HCT116 (cell line): Measurements from ENCODE around the gene RPL6. TPM values are rescaled to one million over a fixed set of nuclear protein-coding genes. Genes with fewer than 3 reads are reported as not detected.

Experiments used
- ATAC-seq: fragments of 200-7000 bp; cut with Tn5 transposase; 2 replicates; pipeline ENCODE4 v1.9.1; 2020; ENCODE audit warnings: mild to moderate bottlenecking, moderate library complexity
- BruUV-seq: library from RNA; stranded (reverse); fragments of 400-500 nt; replicated peaks from 2 replicates; lab custom pipeline; 2021; lab: Mats Ljungman, UMichigan
- CTCF ChIA-PET: fragments of 300-600 bp; sonication (Branson Sonifier 250); formaldehyde crosslinking; loops from one replicate; lab custom pipeline; 2021; ENCODE audit warnings: antibody characterized with exemption; lab: Charles Lee
- POLR2A ChIA-PET: fragments of 300-600, 350-600 bp; sonication (Branson Sonifier 250); formaldehyde crosslinking; loops from one replicate; lab custom pipeline; 2021; ENCODE audit warnings: antibody characterized with exemption; lab: Charles Lee
- RAD21 ChIA-PET, 2 experiments: fragments of 300-600 bp; sonication (Branson Sonifier 250); formaldehyde crosslinking; loops; one replicate each; lab custom pipeline; 2023; ENCODE audit warnings: low total read pairs in 2 of 2; ENCODE audit not compliant: uncharacterized antibody in 2 of 2, unreplicated experiment in 2 of 2, low non-redundant PET in 1 of 2; lab: Charles Lee
- DNase-seq: peaks from one replicate; pipeline ENCODE4 v3.0.0-alpha.2; 2010; ENCODE audit warnings: low read depth, low spot score
- H2AFZ ChIP-seq: fragments of 200-600 bp; shearing (Covaris generic), sonication (generic); 2 replicates; pipeline ENCODE4 v1.6.1; 2017; ENCODE audit warnings: low read depth, mixed run types, mixed read lengths, antibody characterized with exemption, low read length; ENCODE audit not compliant: poor library complexity, severe bottlenecking
- H3K27ac ChIP-seq: 2 replicates; pipeline ENCODE4 v1.5.1; 2012; ENCODE audit warnings: low read depth, low read length
- H3K27me3 ChIP-seq: fragments of 200-600 bp; sonication (generic); 2 replicates; pipeline ENCODE4 v1.6.1; 2016; ENCODE audit warnings: mixed run types, low read length, mixed read lengths; ENCODE audit not compliant: insufficient read depth
- H3K36me3 ChIP-seq, 2 experiments: fragments of 200-500 bp in 1 of 2; fragments of 200-600 bp in 1 of 2; sonication (Bioruptor generic) in 1 of 2; sonication (generic) in 1 of 2; 2 replicates each; pipeline versions ENCODE4 v1.5.1 to v1.6.1; 2014 to 2016; ENCODE audit warnings: low read length in 2 of 2, inconsistent platforms in 1 of 2, mixed read lengths in 1 of 2, mixed run types in 1 of 2; ENCODE audit not compliant: insufficient read depth in 2 of 2, control insufficient read depth in 1 of 2
- H3K4me1 ChIP-seq, 2 experiments: fragments of 200-600 bp in 1 of 2; sonication (generic) in 1 of 2; 2 replicates each; pipeline versions ENCODE4 v1.5.1 to v1.6.1; 2012 to 2017; ENCODE audit warnings: low read length in 2 of 2, inconsistent platforms in 1 of 2, mild to moderate bottlenecking in 1 of 2, mixed read lengths in 1 of 2, mixed run types in 1 of 2, moderate library complexity in 1 of 2; ENCODE audit not compliant: insufficient read depth in 2 of 2, control insufficient read depth in 1 of 2
- H3K4me2 ChIP-seq: fragments of 200-600 bp; sonication (generic); 2 replicates; pipeline ENCODE4 v1.6.1; 2017; ENCODE audit warnings: mixed run types, low read length, mixed read lengths
- H3K4me3 ChIP-seq, 2 experiments: fragments of 200-600 bp in 1 of 2; sonication (generic) in 1 of 2; replicated peaks in 1 of 2; 2 replicates each; pipeline ENCODE4 v1.5.1; 2011 to 2016; ENCODE audit warnings: low read length in 2 of 2, control low read depth in 1 of 2, low read depth in 1 of 2, mild to moderate bottlenecking in 1 of 2, mixed read lengths in 1 of 2, mixed run types in 1 of 2
- H3K79me2 ChIP-seq: fragments of 200-600 bp; sonication (generic); 2 replicates; pipeline ENCODE4 v1.6.1; 2017; ENCODE audit warnings: mild to moderate bottlenecking, mixed run types, low read length, moderate library complexity, mixed read lengths; ENCODE audit not compliant: insufficient read depth
- H3K9ac ChIP-seq: fragments of 200-600 bp; sonication (generic); 2 replicates; pipeline ENCODE4 v1.6.1; 2016; ENCODE audit warnings: low read length, mixed read lengths
- H3K9me2 ChIP-seq: fragments of 200-600 bp; sonication (generic), shearing (Covaris generic); 2 replicates; pipeline ENCODE4 v1.6.1; 2017; ENCODE audit warnings: mixed run types, mild to moderate bottlenecking, moderate library complexity; ENCODE audit not compliant: insufficient read depth
- H3K9me3 ChIP-seq, 2 experiments: fragments of 200-500 bp in 1 of 2; fragments of 200-600 bp in 1 of 2; sonication (Bioruptor generic) in 1 of 2; sonication (generic) in 1 of 2; 2 replicates each; pipeline ENCODE4 v1.6.1; 2014 to 2017; ENCODE audit warnings: low read length in 2 of 2, mixed read lengths in 2 of 2, inconsistent platforms in 1 of 2, low read depth in 1 of 2, mild to moderate bottlenecking in 1 of 2, mixed run types in 1 of 2, moderate library complexity in 1 of 2; ENCODE audit not compliant: control insufficient read depth in 1 of 2, insufficient read depth in 1 of 2
- H4K20me1 ChIP-seq: fragments of 200-600 bp; sonication (generic), shearing (Covaris generic); 2 replicates; pipeline ENCODE4 v1.6.1; 2017; ENCODE audit warnings: mixed run types, mild to moderate bottlenecking, moderate library complexity; ENCODE audit not compliant: insufficient read depth
- CBX3 ChIP-seq: IDR thresholded peaks from 2 replicates; pipeline ENCODE4 v1.6.1; 2012; ENCODE audit warnings: low read depth
- CEBPB ChIP-seq: IDR thresholded peaks from 2 replicates; pipeline ENCODE4 v1.6.1; 2012; ENCODE audit warnings: low read depth
- EGR1 ChIP-seq: IDR thresholded peaks from 2 replicates; pipeline ENCODE4 v1.6.1; 2012; ENCODE audit warnings: low read depth
- ELF1 ChIP-seq: IDR thresholded peaks from 2 replicates; pipeline ENCODE4 v1.6.1; 2012; ENCODE audit warnings: low read depth, borderline replicate concordance
- EZH2phosphoT487 ChIP-seq: fragments of 200-600 bp; IDR thresholded peaks from 2 replicates; pipeline ENCODE4 v1.6.1; 2018; ENCODE audit warnings: antibody characterized with exemption, borderline replicate concordance
- FOSL1 ChIP-seq: IDR thresholded peaks from 2 replicates; pipeline ENCODE4 v1.6.1; 2012; ENCODE audit warnings: low read depth
- JUND ChIP-seq: IDR thresholded peaks from 2 replicates; pipeline ENCODE4 v1.6.1; 2012
- POLR2A ChIP-seq: IDR thresholded peaks from 2 replicates; pipeline ENCODE4 v1.7.0; 2011; ENCODE audit warnings: borderline replicate concordance; ENCODE audit not compliant: insufficient read depth, insufficient read length; ENCODE audit errors: extremely low read depth
- TCF7L2 ChIP-seq: IDR thresholded peaks from 2 replicates; pipeline ENCODE4 v1.7.0; 2011; ENCODE audit warnings: borderline replicate concordance, inconsistent platforms; ENCODE audit not compliant: insufficient read depth, insufficient read length; ENCODE audit errors: extremely low read depth
- YY1 ChIP-seq: IDR thresholded peaks from 2 replicates; pipeline ENCODE4 v1.6.1; 2011; ENCODE audit warnings: low read length, low read depth, moderate library complexity, mild to moderate bottlenecking; ENCODE audit not compliant: insufficient replicate concordance; ENCODE audit errors: extremely low read depth
- ZFX ChIP-seq: fragments of 450-650 bp; IDR thresholded peaks from 2 replicates; pipeline ENCODE4 v1.6.1; 2017
- ZNF274 ChIP-seq: fragments of 200-500 bp; sonication (Bioruptor generic); IDR thresholded peaks from 2 replicates; pipeline ENCODE4 v1.6.1; 2014; ENCODE audit warnings: mild to moderate bottlenecking, low read depth, low read length, inconsistent platforms
- intact Hi-C: fragments of 100-400 bp; cut with micrococcal nuclease; formaldehyde crosslinking; loops from 2 replicates; pipeline ENCODE4 v1.10.0; 2022
- total RNA-seq: library from RNA; stranded (reverse); gene quantifications from one replicate; pipeline ENCODE4 v1.2.1, GENCODE V29; 2021; ENCODE audit not compliant: unreplicated experiment
- TF ChIP-seq, protein P1 (sequence below): IDR thresholded peaks from 2 replicates; pipeline ENCODE4 v1.6.1; 2011; ENCODE audit warnings: mild to moderate bottlenecking, low read length, moderate library complexity; ENCODE audit not compliant: insufficient replicate concordance; ENCODE audit errors: extremely low read depth
- TF ChIP-seq, protein P2 (sequence below): IDR thresholded peaks from 2 replicates; pipeline ENCODE4 v1.6.1; 2012
- TF ChIP-seq, protein P3 (sequence below), 3 experiments: fragments of 200-600 bp in 1 of 3; sonication (generic) in 1 of 3; IDR thresholded peaks in 2 of 3; conservative IDR thresholded peaks in 1 of 3; 2 replicates each; pipeline ENCODE4 v1.5.1; 2012 to 2017; ENCODE audit warnings: low read depth in 2 of 3, low read length in 2 of 3, antibody characterized with exemption in 1 of 3, borderline replicate concordance in 1 of 3, control low read depth in 1 of 3, mild to moderate bottlenecking in 1 of 3, mixed read lengths in 1 of 3, mixed run types in 1 of 3, moderate library complexity in 1 of 3; ENCODE audit not compliant: insufficient read depth in 1 of 3
- TF ChIP-seq, protein P4 (sequence below): IDR thresholded peaks from 2 replicates; pipeline ENCODE4 v1.6.1; 2012; ENCODE audit warnings: low read depth
- TF ChIP-seq, protein P5 (sequence below): IDR thresholded peaks from 2 replicates; pipeline ENCODE4 v1.6.1; 2012

The RPL6 gene
- total RNA-seq, 1 experiment from 2014 or later = 1,845 TPM

DNA sequence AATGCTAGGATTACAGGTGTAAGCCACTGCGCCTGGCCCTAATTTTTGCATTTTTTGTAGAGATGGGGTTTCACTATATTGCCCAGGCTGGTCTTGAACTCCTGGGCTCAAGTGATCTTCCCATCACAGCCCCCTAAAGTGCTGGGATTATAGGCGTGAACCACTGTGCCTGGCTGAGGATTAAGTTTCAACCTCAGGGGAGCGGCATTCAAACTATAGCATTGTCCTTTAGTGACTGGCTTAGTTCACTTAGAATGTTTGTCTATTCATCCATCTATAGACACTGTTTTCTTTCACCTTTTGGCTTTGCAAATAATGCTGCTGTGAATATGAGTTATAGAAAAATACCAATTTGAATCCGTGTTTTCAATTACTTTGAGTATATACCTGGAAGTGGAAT lies 34.5 kb upstream of the RPL6 start:
- Histone ChIP-seq H3K9ac (no peak overlapping the region), H3K4me1 (no peaks in the 10 kb centered on the region), H3K27ac (no peak overlapping the region), H3K4me2 (no peak overlapping the region), H3K9me2 (no peaks in the 10 kb centered on the region), H3K79me2 (peaks cover 71% of the 10 kb centered on the region), H3K9me3 (no peaks in the 10 kb centered on the region), H4K20me1 (peaks cover 3% of the 10 kb centered on the region; the same call in 1 of the 2 replicates), H3K4me3 (no peak overlapping the region), H3K27me3 (no peaks in the 10 kb centered on the region), H3K36me3 (peaks cover 0 to 7% of the 10 kb centered on the region in 2 experiments; a peak in 2 of 4 replicates), H2AFZ (no peak overlapping the region)
- POLR2A ChIA-PET = no interaction called here
- ATAC-seq (no peak), DNase-seq (no peak)
- CTCF ChIA-PET = no interaction called here
- no TSS peak for BruUV-seq
- RAD21 ChIA-PET = no interaction called here
- intact Hi-C loops = no loop called here
- TF ChIP-seq FOSL1 = no peak
- no peak for TF ChIP-seq ZFX
- no peak for TF ChIP-seq JUND
- TF ChIP-seq EZH2phosphoT487 = no peak
- TF ChIP-seq, protein P1, sequence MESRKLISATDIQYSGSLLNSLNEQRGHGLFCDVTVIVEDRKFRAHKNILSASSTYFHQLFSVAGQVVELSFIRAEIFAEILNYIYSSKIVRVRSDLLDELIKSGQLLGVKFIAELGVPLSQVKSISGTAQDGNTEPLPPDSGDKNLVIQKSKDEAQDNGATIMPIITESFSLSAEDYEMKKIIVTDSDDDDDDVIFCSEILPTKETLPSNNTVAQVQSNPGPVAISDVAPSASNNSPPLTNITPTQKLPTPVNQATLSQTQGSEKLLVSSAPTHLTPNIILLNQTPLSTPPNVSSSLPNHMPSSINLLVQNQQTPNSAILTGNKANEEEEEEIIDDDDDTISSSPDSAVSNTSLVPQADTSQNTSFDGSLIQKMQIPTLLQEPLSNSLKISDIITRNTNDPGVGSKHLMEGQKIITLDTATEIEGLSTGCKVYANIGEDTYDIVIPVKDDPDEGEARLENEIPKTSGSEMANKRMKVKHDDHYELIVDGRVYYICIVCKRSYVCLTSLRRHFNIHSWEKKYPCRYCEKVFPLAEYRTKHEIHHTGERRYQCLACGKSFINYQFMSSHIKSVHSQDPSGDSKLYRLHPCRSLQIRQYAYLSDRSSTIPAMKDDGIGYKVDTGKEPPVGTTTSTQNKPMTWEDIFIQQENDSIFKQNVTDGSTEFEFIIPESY = no peak
- no peak for TF ChIP-seq POLR2A
- TF ChIP-seq CEBPB = no peak
- no peak for TF ChIP-seq TCF7L2
- no peak for TF ChIP-seq ELF1
- TF ChIP-seq, protein P2, sequence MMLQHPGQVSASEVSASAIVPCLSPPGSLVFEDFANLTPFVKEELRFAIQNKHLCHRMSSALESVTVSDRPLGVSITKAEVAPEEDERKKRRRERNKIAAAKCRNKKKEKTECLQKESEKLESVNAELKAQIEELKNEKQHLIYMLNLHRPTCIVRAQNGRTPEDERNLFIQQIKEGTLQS = no peak
- no peak for TF ChIP-seq ZNF274
- TF ChIP-seq, protein P3, sequence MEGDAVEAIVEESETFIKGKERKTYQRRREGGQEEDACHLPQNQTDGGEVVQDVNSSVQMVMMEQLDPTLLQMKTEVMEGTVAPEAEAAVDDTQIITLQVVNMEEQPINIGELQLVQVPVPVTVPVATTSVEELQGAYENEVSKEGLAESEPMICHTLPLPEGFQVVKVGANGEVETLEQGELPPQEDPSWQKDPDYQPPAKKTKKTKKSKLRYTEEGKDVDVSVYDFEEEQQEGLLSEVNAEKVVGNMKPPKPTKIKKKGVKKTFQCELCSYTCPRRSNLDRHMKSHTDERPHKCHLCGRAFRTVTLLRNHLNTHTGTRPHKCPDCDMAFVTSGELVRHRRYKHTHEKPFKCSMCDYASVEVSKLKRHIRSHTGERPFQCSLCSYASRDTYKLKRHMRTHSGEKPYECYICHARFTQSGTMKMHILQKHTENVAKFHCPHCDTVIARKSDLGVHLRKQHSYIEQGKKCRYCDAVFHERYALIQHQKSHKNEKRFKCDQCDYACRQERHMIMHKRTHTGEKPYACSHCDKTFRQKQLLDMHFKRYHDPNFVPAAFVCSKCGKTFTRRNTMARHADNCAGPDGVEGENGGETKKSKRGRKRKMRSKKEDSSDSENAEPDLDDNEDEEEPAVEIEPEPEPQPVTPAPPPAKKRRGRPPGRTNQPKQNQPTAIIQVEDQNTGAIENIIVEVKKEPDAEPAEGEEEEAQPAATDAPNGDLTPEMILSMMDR (IDR thresholded peaks at IDR 0.05 in 2 of 3, conservative IDR thresholded peaks at IDR 0.05 in 1 of 3; ENCODE audit: borderline replicate concordance in 1 of 3, insufficient read depth in 1 of 3, low read depth in 2 of 3, low read length in 2 of 3) = no peak
- TF ChIP-seq, protein P4, sequence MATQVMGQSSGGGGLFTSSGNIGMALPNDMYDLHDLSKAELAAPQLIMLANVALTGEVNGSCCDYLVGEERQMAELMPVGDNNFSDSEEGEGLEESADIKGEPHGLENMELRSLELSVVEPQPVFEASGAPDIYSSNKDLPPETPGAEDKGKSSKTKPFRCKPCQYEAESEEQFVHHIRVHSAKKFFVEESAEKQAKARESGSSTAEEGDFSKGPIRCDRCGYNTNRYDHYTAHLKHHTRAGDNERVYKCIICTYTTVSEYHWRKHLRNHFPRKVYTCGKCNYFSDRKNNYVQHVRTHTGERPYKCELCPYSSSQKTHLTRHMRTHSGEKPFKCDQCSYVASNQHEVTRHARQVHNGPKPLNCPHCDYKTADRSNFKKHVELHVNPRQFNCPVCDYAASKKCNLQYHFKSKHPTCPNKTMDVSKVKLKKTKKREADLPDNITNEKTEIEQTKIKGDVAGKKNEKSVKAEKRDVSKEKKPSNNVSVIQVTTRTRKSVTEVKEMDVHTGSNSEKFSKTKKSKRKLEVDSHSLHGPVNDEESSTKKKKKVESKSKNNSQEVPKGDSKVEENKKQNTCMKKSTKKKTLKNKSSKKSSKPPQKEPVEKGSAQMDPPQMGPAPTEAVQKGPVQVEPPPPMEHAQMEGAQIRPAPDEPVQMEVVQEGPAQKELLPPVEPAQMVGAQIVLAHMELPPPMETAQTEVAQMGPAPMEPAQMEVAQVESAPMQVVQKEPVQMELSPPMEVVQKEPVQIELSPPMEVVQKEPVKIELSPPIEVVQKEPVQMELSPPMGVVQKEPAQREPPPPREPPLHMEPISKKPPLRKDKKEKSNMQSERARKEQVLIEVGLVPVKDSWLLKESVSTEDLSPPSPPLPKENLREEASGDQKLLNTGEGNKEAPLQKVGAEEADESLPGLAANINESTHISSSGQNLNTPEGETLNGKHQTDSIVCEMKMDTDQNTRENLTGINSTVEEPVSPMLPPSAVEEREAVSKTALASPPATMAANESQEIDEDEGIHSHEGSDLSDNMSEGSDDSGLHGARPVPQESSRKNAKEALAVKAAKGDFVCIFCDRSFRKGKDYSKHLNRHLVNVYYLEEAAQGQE = no peak
- no peak for TF ChIP-seq EGR1
- TF ChIP-seq, protein P5, sequence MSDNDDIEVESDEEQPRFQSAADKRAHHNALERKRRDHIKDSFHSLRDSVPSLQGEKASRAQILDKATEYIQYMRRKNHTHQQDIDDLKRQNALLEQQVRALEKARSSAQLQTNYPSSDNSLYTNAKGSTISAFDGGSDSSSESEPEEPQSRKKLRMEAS = no peak
- TF ChIP-seq YY1 = no peak
- no peak for TF ChIP-seq CBX3
